Amniotic stem cell (primary cell): Measurements from ENCODE around the gene HMX1.

ENCODE experiments used
- DNase-seq: peaks from one replicate; lab custom pipeline; 2025; lab: John Stamatoyannopoulos, UW

Gene HMX1

GRCh38 chr4:8867624-8868320 lies 3.9 kb downstream of the HMX1 start:
- no peak for DNase-seq

DNA sequence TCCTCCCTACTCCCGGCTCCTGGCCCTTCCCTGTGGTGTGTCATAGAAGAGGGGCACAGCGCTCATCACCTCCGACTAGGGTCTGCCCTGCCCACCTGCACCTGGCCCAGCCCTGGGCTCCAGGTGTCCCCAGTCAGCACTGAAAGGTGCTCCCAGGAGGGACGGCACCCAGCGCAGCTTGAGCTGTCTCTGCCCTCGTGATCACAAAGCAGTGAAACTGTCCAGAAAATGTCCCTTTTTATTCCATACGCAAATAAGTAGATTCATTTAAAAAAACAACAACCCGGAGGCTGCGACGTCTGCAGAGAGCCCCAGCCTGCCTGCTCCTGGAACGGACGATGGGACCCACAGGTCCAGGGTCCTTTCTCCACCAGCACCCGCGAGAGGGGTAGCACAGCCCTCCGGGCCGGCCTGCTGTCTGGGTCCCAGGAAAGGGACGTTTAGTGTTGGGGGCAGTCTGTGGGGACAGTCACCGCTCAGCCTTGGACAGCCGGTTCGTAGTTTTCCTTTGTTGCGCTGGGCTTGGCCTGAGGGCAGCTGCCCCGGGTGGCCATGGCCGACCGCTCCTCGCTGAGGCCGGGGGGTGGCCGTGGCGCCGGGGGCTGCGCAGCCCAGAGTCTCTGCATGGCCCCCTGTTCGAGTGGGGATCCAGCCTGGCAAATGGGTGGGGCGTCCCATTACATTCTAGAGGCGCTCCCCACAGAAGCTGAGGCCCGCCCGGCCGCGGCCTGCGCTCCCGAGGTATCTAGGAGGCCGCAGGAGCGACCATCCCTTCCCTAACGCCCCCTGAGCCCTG lies 4.6 kb downstream of the HMX1 start:
- no peak for DNase-seq

DNA sequence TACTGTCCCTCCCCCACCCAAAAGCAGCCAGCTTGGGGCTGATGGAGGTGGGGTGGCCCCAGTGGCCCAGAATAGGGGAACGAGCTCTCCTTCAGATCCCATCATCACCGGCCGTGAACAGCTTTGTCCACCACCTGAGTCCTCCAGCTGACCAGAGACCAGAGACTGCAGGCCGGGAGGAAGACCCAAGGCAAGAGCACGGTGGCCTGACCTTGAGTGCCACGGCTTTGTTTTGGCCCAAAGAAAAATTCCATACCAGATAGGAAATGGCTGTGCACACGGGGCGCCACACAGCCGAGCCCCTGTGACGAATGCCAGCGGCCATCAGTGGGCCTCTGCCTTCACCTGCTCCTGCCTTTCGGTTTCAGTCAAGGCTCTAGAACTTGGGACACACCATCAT lies 5.2 kb downstream of the HMX1 start:
- DNase-seq: no peak

DNA sequence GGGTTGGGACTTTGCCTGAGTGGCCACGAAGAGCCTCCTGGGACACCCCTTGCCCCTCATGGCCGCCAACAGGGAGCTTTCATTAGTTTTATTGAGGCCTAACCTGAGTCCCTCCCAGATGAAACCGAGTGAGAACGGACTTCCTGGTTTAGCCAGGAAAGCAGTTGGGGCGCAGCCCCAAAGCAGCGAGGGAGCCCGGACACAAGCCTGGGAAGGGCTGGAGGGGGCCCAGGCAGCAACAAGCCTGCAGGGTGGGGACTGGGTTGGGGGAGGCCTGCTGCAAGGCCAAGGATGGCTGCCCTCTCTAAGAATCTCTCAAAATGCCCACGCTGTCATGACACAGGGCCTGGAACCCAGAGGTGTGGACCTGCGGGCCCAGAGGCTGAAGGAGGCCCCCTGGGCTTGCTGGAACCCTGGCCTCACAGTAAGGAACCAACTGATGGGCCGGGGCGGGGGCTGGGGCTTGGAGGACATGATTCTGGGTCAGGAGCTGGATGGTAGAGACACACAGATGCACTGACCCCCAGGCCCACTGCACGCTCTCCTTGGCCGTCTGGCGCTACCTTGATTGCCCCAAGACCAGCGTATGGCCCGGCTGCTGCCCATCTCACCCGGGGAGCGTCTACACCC lies 5.8 kb downstream of the HMX1 start:
- DNase-seq: no peak

DNA sequence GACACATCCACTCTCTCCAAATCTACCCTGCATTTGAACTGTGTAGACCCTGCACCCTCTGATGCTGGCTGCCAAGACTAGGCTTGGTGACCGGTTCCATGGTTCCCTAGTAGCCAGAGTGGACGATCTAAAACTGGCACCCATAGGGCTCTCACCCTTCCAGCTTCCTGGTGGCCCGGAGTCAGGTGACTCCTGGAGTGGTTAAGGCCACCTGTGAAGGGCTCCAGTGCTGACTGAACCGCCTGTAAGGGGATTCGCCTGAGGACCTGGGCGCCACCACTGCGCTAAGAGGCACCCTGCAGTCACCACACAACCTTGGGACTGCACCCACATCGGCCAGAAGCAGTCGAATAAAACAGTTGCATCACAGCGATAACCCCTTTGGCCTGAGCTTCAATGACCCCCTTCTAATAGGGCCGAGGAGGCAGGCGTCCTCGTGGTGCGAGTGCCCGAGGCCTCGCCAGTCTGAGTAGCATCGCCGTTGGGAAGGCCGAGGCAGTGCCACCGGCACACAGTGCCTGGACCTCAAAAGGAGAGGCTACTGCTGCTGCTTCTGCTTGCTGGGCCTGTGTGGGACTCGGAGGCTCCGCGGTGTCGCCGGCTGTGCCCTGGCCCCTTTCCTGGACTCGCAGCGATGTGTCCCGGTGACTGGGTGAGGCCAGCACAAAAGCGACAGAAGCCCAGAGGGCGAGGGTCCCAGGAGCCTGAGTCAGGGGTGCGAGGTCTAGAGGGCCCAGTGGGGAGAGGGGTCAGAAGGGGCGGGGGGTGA lies 6.5 kb downstream of the HMX1 start:
- DNase-seq: no peak

GRCh38 chr4:8863686-8864682 lies 7.7 kb downstream of the HMX1 start:
- DNase-seq: no peak

GRCh38 chr4:8862800-8863685 lies 8.6 kb downstream of the HMX1 start:
- no peak for DNase-seq

DNA sequence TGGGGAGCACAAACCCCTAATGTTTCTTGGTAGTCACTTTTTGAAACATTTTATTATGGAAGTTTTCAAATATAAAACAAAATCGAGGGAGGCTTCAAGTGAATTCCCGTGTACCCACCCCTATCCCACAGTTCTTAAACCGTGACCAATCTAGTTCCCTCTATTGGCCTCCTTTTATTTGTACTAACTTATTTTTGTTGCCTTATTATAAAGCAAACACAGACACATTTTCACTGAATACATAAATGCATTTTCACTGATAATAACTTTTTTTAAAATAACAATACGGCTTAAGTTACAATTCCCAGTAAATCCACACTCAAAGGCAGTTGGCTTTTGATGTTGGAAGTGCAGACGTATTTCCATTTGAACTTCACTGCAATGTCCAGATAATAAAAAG lies 9.3 kb downstream of the HMX1 start:
- no peak for DNase-seq

GRCh38 chr4:8861576-8862295 lies 9.9 kb downstream of the HMX1 start:
- DNase-seq: no peak

- DNase-seq: no peak
These were observed 10.6 kb downstream of the HMX1 start for GRCh38 chr4:8860892-8861575.

DNA sequence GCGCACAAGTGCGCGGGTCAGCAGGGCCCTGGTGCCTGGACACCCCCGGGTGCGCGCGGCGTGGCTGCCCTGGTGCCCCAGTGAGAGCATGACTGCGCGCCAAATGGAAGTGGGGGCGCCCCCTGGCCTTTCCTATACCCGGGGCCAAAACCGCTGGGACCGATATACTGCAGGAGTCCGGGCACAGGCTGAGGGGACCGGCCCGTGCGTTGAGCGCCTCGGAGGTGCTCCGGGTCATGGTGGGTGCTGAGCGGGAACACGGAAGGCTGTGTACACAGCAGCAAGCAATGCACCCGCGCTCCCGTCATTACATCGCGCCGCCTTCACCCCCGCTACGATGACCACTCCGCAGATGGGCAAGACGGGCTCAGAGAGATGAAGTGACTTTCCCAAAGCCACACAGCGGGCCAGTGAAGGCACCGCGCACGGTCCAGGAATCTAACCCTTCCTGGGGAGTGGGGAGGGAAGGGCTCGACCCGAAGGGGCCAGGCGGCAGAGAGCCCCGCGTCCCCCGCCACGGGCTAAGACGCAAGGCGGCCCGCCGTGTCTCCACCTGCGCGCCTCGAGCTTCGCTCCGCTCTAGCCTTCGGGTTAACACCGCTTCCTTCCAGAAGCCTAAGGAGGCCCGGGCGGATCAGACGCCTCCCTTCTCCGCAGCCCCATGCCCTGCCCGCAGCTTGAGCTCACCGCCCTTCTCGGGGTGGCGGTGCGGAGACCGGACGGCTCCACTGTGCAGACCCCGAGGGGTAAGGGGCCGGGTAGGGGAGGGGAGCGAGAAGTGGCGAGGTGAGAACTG lies 11.3 kb downstream of the HMX1 start:
- no peak for DNase-seq

- no peak for DNase-seq
These were observed 12.0 kb downstream of the HMX1 start for GRCh38 chr4:8859550-8860095.

DNA sequence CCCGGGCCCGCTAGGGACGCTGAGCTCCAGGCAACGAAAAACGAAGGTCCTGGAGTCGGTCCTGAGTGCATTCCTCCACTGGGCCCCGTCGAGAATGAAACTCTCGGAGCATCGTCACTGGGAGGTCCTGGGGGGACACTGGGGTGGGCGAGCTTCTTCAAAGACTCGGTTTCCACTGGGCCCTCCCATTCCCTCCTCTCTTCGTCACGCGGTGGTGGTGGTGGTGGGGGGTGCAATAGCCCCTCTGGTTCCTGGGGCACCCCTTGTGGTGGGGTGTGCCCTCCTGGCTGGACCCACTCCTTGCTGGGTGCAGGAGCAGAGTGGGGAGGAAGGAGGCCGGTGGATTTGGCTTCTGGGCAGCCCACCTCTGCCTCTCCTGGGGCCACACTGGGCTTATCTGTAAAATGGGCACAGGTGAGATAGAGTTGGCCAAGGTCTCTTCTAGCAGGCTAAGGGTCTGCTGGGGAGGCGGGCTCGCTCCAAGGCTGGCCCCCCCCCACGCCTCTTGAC lies 12.9 kb downstream of the HMX1 start:
- no peak for DNase-seq

DNA sequence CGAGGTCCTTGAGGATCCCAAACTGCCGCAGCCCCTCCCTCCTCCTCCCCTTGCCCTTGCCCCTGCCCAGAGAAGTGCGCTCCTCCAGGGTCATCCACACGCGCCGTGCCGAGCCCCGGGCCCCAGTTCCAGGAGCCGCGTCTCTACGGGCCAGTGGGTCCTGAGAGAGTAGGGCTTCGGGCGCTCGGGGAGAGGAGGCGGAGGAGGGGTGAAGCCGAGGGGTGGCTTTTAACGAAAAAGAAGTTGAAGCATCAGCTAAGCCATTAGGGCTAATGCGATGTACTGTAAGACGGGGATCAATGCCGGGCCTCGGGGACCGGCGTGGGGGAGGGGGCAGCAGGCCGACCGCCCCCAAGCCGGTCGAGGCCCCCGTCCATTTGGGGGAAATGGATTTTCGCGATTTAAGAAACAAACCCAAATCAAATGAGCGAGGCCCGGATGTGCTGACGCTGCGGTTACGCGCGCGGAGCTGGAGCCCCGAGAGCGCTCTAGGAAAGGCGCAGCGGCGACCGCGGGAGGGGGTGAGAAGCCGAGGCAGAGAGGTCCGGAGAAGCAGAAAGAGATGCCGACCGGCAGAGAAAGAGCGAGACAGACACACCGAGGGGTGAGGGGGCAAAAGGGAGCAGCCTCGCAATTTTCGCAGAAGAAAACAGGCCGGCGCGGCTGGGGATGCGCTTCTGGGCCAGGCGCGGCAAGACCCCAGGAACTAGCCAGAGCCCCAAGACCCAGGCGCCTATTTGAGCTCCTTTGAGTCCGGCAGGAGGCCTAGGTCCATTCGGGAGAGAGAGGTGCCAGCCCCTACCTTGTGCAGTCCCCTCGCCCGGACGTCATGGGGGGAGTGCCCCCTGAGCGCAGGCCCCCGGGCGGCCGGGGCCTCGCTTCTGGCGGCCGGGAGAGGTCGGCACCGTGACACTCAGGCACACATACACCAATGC lies 13.6 kb downstream of the HMX1 start:
- no peak for DNase-seq

- no peak for DNase-seq
These were observed 14.6 kb downstream of the HMX1 start for GRCh38 chr4:8856835-8857621.
